ENCODE results near the gene SYNDIG1. TPM values are rescaled to one million over a fixed set of nuclear protein-coding genes. Genes with fewer than 3 reads are reported as not detected.

The SYNDIG1 gene
- total and polyA plus RNA-seq, 9 of the 15 experiments (the other 6 are each of a cell fraction or from before 2014, with no cell fraction given): not detected

- in situ Hi-C loops (cut with MboI): no loop called here
- no peaks in the 10 kb centered on the region for H3K36me3 ChIP-seq (ENCODE audit: control insufficient read depth, insufficient read depth, low read length)
- intact Hi-C loops (cut with micrococcal nuclease): no loop called here
- no peak for ATAC-seq
- BruUV-seq (replicated peaks): no TSS peak
- no peak for TF ChIP-seq EP300 (IDR thresholded peaks at IDR 0.05; ENCODE audit: low read length)
- no peak for TF ChIP-seq RBM14 (IDR thresholded peaks at IDR 0.05; ENCODE audit: borderline replicate concordance, insufficient read depth, low read depth, low read length)
- TF ChIP-seq FOXK1 (CRISPR knock-in tag; IDR thresholded peaks at IDR 0.05; ENCODE audit: borderline replicate concordance): no peak
- no peak for TF ChIP-seq YY1 (IDR thresholded peaks at IDR 0.05; ENCODE audit: borderline replicate concordance in 1 of 3, control insufficient read depth in 1 of 3, extremely low read depth in 1 of 3, insufficient read depth in 3 of 3, insufficient read length in 1 of 3, insufficient replicate concordance in 2 of 3, low read depth in 1 of 3, low read length in 2 of 3)
- TF ChIP-seq ZNF146 (CRISPR knock-in tag; IDR thresholded peaks at IDR 0.05; ENCODE audit: unreplicated experiment): no peak
- TF ChIP-seq NR2F6 (CRISPR knock-in tag; IDR thresholded peaks at IDR 0.05): no peak
- TF ChIP-seq VEZF1 (CRISPR knock-in tag; IDR thresholded peaks at IDR 0.05): no peak
- TF ChIP-seq TCFL5 (CRISPR knock-in tag; conservative IDR thresholded peaks at IDR 0.05): no peak
- CTCF ChIA-PET (ENCODE audit: low intra/inter-chr PET ratio): no interaction called here
- no peak overlapping the region for H3K4me2 ChIP-seq (ENCODE audit: insufficient read depth, low read length)
- H3K9me1 ChIP-seq (ENCODE audit: control insufficient read depth, insufficient read depth, low read length): no peaks in the 10 kb centered on the region
- no peak for FAIRE-seq
- no peak overlapping the region for H2AFZ ChIP-seq (ENCODE audit: low read depth, low read length)
- no peaks in the 10 kb centered on the region for H3K9me3 ChIP-seq (replicated peaks; ENCODE audit: control insufficient read depth, insufficient read depth, low read depth, low read length)
- no peaks in the 10 kb centered on the region for H3K79me2 ChIP-seq (ENCODE audit: control insufficient read depth, insufficient read depth, low read length)
- H3K4me1 ChIP-seq (replicated peaks in 1 of 2; ENCODE audit: control insufficient read depth in 2 of 2, insufficient read depth in 2 of 2, low read length in 2 of 2): no peaks in the 10 kb centered on the region
- no peak overlapping the region for H3K27ac ChIP-seq (ENCODE audit: extremely low read depth, low read depth, low read length)
- no peaks in the 10 kb centered on the region for H3K27me3 ChIP-seq (ENCODE audit: control insufficient read depth in 2 of 2, insufficient read depth in 2 of 2, low read length in 2 of 2)
- POLR2A ChIA-PET: interaction anchor here (1.2 kb wide), 1 partner anchor 12 kb away, joined by 3 read pairs; no protein-coding TSS in a partner anchor
- WGBS (ENCODE audit: insufficient coverage, low coverage, missing lambda C conversion rate): 0% methylated on average over 2 of the region's 2 CpGs
- no peak overlapping the region for H3K4me3 ChIP-seq
- no peak for DNase-seq (ENCODE audit: extremely low read depth in 1 of 4, low spot score in 3 of 4)
- no peaks in the 10 kb centered on the region; the same call in 1 of the 2 replicates for H4K20me1 ChIP-seq (replicated peaks; ENCODE audit: control insufficient read depth, insufficient read depth, low read length)
- H3K9ac ChIP-seq (ENCODE audit: insufficient read depth in 1 of 2, low read depth in 2 of 2, low read length in 2 of 2): no peak overlapping the region
These were observed 11.0 kb upstream of the SYNDIG1 start for GRCh38 chr20:24458436-24458835.
